ENCODE data around the gene SLC7A14. TPM values are rescaled to one million over a fixed set of nuclear protein-coding genes. Genes with fewer than 3 reads are reported as not detected.

SLC7A14 gene
- total and polyA plus RNA-seq, 2 experiments from 2014 or later, result 0.05 TPM; not detected in 1

DNA sequence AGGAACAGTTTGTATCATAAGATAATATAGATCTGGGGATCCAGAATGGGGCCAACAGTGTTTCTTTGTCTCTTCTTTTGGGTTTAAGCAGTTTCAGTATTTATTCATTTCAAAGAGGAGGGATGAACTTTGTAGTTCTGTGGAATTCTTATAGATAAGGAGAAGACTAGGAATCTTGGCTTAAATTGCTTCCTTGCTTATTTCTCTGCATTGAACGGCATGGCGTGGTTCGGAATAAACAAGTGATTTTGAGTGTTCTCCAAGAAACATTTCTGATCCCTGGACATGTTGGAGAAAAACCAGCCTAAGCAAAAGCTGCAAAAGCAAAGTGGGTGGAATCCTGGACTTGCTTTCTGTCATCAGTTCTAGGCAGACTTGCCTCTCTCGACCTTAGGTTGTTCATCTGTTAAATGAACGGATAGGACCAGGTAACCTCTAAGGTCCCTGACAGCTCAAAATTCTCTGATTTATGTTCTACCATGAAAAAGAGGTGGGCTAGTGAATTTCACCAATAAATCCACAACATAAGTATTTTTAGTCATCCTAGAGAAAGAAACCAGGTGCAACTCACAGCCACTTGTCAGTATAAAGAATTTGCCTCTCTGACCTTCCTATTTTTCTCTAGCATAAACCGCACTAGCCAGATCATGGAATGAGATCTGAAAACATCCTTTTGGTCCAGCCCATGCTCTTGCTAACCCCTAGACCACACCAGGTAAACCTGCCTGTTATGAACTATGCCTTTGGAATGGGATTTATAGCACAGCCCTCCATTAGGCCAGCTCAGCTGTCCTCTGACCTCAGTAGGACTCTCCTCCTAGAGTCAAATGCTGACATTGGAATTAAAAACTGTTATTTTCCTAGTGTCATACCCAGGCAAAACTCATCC lies 88.4 kb downstream of the SLC7A14 start:
- peaks cover 14% of the 10 kb centered on the region; the same call in 1 of the 2 replicates for H3F3A ChIP-seq (ENCODE audit: insufficient read depth)
- in situ Hi-C loops (cut with MboI), result no loop called here
- no peaks in the 10 kb centered on the region for H3K79me2 ChIP-seq (ENCODE audit: insufficient read depth)
- no peaks in the 10 kb centered on the region for H3K27me3 ChIP-seq (replicated peaks; ENCODE audit: insufficient read depth)
- H4K20me1 ChIP-seq (ENCODE audit: insufficient read depth), result no peaks in the 10 kb centered on the region
- no peak overlapping the region for H2AFZ ChIP-seq
- peaks cover 21% of the 10 kb centered on the region for H3K4me1 ChIP-seq (ENCODE audit: insufficient read depth)
- H3K9me3 ChIP-seq (ENCODE audit: low read depth), result no peaks in the 10 kb centered on the region
- 96 to 97% methylated on average over 6 of the region's 6 CpGs for WGBS, 2 experiments (ENCODE audit: low coverage in 1 of 2, low lambda C conversion rate in 2 of 2, missing lambda C conversion rate in 2 of 2)
- H3K4me3 ChIP-seq, result no peak overlapping the region
- DNase-seq, result no peak
- H3K9me2 ChIP-seq (ENCODE audit: insufficient read depth), result no peaks in the 10 kb centered on the region
- no peak for TF ChIP-seq EZH2phosphoT487 (IDR thresholded peaks at IDR 0.05; ENCODE audit: insufficient read depth, low read depth)
- no peak for TF ChIP-seq EZH2 (IDR thresholded peaks at IDR 0.05; ENCODE audit: insufficient read depth, poor library complexity, severe bottlenecking)
- no peak overlapping the region for H3K27ac ChIP-seq
- H3K9ac ChIP-seq, result no peak overlapping the region
- no peak overlapping the region for H3K4me2 ChIP-seq (ENCODE audit: unreplicated experiment)
- H3K36me3 ChIP-seq (ENCODE audit: low read depth), result no peaks in the 10 kb centered on the region

- no peak for TF ChIP-seq EZH2phosphoT487 (IDR thresholded peaks at IDR 0.05; ENCODE audit: insufficient read depth, low read depth)
- no peak for TF ChIP-seq EZH2 (IDR thresholded peaks at IDR 0.05; ENCODE audit: insufficient read depth, poor library complexity, severe bottlenecking)
- WGBS, 2 experiments (ENCODE audit: low coverage in 1 of 2, low lambda C conversion rate in 2 of 2, missing lambda C conversion rate in 2 of 2), result 77 to 88% methylated on average over 6 of the region's 6 CpGs
- in situ Hi-C loops (cut with MboI), result no loop called here
These were observed 89.1 kb downstream of the SLC7A14 start for GRCh38 chr3:170496868-170497140.

GRCh38 chr3:170496026-170496867 lies 89.6 kb downstream of the SLC7A14 start:
- in situ Hi-C loops (cut with MboI), result no loop called here
- Histone ChIP-seq H3K4me3 (no peak overlapping the region), H3K4me2 (ENCODE audit: unreplicated experiment) (no peak overlapping the region), H3K36me3 (ENCODE audit: low read depth) (no peaks in the 10 kb centered on the region), H3K4me1 (ENCODE audit: insufficient read depth) (peaks cover 15% of the 10 kb centered on the region), H3K27me3 (replicated peaks; ENCODE audit: insufficient read depth) (no peaks in the 10 kb centered on the region), H4K20me1 (ENCODE audit: insufficient read depth) (no peaks in the 10 kb centered on the region), H3K9me2 (ENCODE audit: insufficient read depth) (no peaks in the 10 kb centered on the region), H3K9ac (no peak overlapping the region), H2AFZ (no peak overlapping the region), H3K27ac (no peak overlapping the region), H3K9me3 (ENCODE audit: low read depth) (no peaks in the 10 kb centered on the region), H3F3A (ENCODE audit: insufficient read depth) (peaks cover 14% of the 10 kb centered on the region; the same call in 1 of the 2 replicates), H3K79me2 (ENCODE audit: insufficient read depth) (no peaks in the 10 kb centered on the region)
- no peak for DNase-seq
- TF ChIP-seq EZH2 (IDR thresholded peaks at IDR 0.05; ENCODE audit: insufficient read depth, poor library complexity, severe bottlenecking), result no peak
- TF ChIP-seq EZH2phosphoT487 (IDR thresholded peaks at IDR 0.05; ENCODE audit: insufficient read depth, low read depth), result no peak
- 94 to 96% methylated on average over 36 to 40 of the region's 40 CpGs for WGBS, 2 experiments (ENCODE audit: low coverage in 1 of 2, low lambda C conversion rate in 2 of 2, missing lambda C conversion rate in 2 of 2)

More at GRCh38 chr3:170496868-170497140, 89.1 kb downstream of the SLC7A14 start:
- H3K27me3 ChIP-seq (replicated peaks; ENCODE audit: insufficient read depth), result no peaks in the 10 kb centered on the region
- DNase-seq, result no peak
- H3K4me2 ChIP-seq (ENCODE audit: unreplicated experiment), result no peak overlapping the region
- no peak overlapping the region for H2AFZ ChIP-seq
- no peaks in the 10 kb centered on the region for H3K79me2 ChIP-seq (ENCODE audit: insufficient read depth)
- peaks cover 15% of the 10 kb centered on the region for H3K4me1 ChIP-seq (ENCODE audit: insufficient read depth)
- no peak overlapping the region for H3K27ac ChIP-seq
- no peak overlapping the region for H3K9ac ChIP-seq
- no peak overlapping the region for H3K4me3 ChIP-seq
- H3K9me2 ChIP-seq (ENCODE audit: insufficient read depth), result no peaks in the 10 kb centered on the region
- no peaks in the 10 kb centered on the region for H3K36me3 ChIP-seq (ENCODE audit: low read depth)
- H3F3A ChIP-seq (ENCODE audit: insufficient read depth), result peaks cover 14% of the 10 kb centered on the region; the same call in 1 of the 2 replicates
- H3K9me3 ChIP-seq (ENCODE audit: low read depth), result no peaks in the 10 kb centered on the region
- H4K20me1 ChIP-seq (ENCODE audit: insufficient read depth), result no peaks in the 10 kb centered on the region

DNA sequence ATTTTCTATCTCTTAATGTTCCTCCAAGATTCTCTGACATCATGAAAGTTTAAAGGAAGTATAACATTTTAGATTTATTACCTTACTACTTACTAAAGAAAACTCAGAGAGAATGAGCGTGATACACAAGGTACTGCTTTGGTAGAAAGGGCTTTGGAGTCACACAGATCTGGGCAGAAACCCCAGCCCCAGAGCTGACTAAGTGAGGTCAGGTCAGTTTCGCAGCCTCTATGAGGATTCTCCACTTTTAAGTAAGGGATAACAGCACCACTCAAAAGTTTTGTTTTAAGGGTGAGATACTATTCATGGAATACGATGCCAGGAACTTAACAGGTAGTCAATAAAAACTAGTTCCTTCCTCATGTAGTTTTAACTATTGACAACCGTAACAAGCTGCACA lies 91.1 kb downstream of the SLC7A14 start:
- in situ Hi-C loops (cut with MboI), result no loop called here
- no peak overlapping the region for H3K9ac ChIP-seq
- H3K9me2 ChIP-seq (ENCODE audit: insufficient read depth), result no peaks in the 10 kb centered on the region
- H3K36me3 ChIP-seq (ENCODE audit: low read depth), result no peaks in the 10 kb centered on the region
- H3K27ac ChIP-seq, result no peak overlapping the region
- H3F3A ChIP-seq (ENCODE audit: insufficient read depth), result peaks cover 14% of the 10 kb centered on the region; the same call in 1 of the 2 replicates
- H4K20me1 ChIP-seq (ENCODE audit: insufficient read depth), result no peaks in the 10 kb centered on the region
- peak; percentile 24 for DNase-seq
- H3K9me3 ChIP-seq (ENCODE audit: low read depth), result no peaks in the 10 kb centered on the region
- H3K4me1 ChIP-seq (ENCODE audit: insufficient read depth), result peaks cover 11% of the 10 kb centered on the region
- no peaks in the 10 kb centered on the region for H3K27me3 ChIP-seq (replicated peaks; ENCODE audit: insufficient read depth)
- H2AFZ ChIP-seq, result no peak overlapping the region
- WGBS, 2 experiments (ENCODE audit: low coverage in 1 of 2, low lambda C conversion rate in 2 of 2, missing lambda C conversion rate in 2 of 2), result 89 to 91% methylated on average over 4 of the region's 4 CpGs
- H3K4me3 ChIP-seq, result no peak overlapping the region
- TF ChIP-seq EZH2phosphoT487 (IDR thresholded peaks at IDR 0.05; ENCODE audit: insufficient read depth, low read depth), result no peak
- no peak for TF ChIP-seq EZH2 (IDR thresholded peaks at IDR 0.05; ENCODE audit: insufficient read depth, poor library complexity, severe bottlenecking)
- H3K79me2 ChIP-seq (ENCODE audit: insufficient read depth), result no peaks in the 10 kb centered on the region
- H3K4me2 ChIP-seq (ENCODE audit: unreplicated experiment), result no peak overlapping the region

Data from GM23248 (cell line).